HUDEP-2 (cell line): ENCODE data around the gene ATP10B.
A peak's percentile ranks its signal among the peaks of the same experiment; 100 is the strongest.
"Not testable (repeated sequence)": the region's sequence is repeated elsewhere in the genome, so short reads cannot be mapped to it uniquely, and the experiment has no call there.

Source experiments
- DNase-seq, 76 experiments: peaks; one replicate each; lab custom pipeline; 2025; ENCODE audit not compliant: unreplicated experiment in 76 of 76; lab: John Stamatoyannopoulos, UW

Gene ATP10B

GRCh38 chr5:160833806-160834205 lies 18.2 kb downstream of the ATP10B start:
- DNase-seq: no peak

GRCh38 chr5:160831801-160832200 lies 20.2 kb downstream of the ATP10B start:
- DNase-seq: no peak

DNA sequence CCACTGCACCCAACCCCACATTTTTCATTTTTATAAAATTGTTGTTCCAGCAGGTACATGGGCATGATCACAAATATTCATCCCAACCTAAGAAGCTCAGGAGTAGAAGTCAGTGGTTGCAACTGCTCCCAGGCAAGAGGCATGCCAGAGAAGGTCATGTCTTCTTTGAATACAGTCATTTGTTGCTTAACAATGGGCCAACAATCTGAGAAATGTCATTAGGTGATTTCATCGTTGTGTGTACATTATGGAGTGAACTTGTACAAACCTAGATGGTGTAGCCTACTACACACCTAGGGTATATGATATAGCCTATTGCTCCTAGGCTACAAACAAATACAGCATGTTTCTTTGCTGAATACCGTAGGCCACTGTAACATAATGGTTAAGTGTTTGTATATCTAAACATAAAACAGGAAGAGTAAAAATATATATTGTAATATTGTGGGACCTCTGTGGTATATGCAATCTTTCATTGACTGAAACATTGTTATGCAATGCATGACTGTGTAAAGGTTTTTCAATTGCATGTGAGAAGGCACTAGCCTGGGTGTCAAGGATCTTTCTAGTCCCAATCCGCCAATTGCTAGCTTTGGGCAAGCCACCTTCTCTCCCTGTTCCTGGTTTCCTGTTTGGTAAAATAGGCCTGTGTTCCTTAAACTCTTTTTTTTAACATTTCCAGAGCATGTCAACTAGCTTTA lies 27.6 kb downstream of the ATP10B start:
- DNase-seq: no peak

- DNase-seq: not testable (repeated sequence)
Measured at GRCh38 chr5:160812996-160813395, 39.0 kb downstream of the ATP10B start.

DNA sequence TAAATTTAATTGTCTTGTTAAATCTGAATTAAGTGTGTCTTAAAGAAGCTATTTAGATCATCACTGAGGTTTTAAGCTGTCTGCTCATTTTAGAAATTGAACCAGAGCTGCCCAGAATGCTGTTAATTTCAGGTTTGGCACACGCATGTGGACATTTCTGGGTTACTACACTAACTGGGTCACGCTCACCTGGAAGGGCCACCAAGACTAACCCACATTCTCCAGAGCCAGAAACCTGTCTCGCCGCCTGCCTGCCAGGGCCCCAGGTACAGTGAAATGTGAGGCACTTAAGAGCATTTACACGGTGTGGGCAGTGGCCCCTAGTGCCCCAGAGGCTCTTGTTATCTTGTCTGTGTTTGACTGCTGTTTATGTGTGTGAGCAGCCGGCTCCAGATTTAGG lies 46.6 kb downstream of the ATP10B start:
- DNase-seq: no peak

- DNase-seq: no peak
Measured at GRCh38 chr5:160802592-160802991, 49.4 kb downstream of the ATP10B start.

- no peak for DNase-seq
Measured at GRCh38 chr5:160800375-160801275, 51.4 kb downstream of the ATP10B start.

GRCh38 chr5:160799184-160799583 lies 52.8 kb downstream of the ATP10B start:
- DNase-seq: no peak

GRCh38 chr5:160797020-160797419 lies 55.0 kb downstream of the ATP10B start:
- DNase-seq: no peak

GRCh38 chr5:160793530-160793899 lies 58.5 kb downstream of the ATP10B start:
- DNase-seq: no peak

DNA sequence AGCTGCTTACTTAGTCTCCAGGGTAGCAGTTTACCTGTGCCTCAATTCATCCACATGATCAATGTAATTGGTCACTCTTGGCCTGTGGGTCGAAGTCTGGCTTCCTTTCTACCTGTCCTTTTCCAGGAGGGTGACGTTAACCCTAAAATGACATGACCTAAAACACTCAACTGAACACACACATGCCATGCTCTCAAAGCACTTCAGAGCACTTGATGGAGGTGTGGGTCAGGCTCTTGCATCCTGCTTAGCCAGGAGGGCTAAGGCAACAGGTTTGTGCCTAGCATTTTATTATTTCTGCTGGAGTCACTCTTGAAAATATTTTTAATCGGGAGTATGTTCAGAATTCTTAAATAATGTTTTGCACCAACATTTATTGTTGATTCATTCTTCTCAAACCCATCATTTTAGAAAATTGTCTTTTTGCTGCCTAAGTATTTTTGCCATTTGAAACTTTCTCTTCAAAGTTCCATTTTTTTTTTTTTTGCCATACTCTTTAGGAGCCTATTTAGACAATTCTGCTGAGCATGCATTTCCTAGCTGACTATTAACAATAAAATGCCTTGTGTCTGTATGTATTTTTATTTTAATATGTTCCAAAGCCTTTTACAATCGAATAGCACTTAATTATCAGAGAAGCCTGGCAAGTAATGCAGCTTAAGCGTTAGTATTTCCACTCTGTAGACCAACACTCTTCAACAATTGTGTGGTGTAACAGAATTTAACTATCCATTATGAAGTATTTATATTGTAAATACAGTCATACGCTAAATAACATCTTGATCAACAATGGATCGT lies 59.1 kb downstream of the ATP10B start:
- no peak for DNase-seq

DNA sequence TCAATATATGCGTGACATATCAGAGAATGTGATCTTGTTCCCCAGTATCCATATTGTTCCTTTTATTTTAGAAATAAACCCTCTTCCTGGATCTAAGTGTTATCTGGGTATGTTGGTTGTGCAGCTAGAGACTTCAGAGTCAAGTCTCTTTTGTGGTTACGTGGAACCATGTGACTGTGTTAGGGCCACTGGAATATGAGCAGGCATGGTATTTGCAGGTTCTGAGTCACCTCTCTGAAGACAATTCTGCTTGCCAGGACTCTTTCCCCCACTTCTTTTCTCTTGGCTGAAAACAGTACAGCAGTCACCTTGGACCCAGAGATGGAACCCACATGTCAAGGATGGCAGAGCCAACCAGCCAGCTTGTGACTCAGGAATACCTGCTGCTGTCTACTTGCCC lies 59.7 kb downstream of the ATP10B start:
- no peak for DNase-seq

- DNase-seq: no peak
Measured at GRCh38 chr5:160789219-160789859, 62.7 kb downstream of the ATP10B start.

DNA sequence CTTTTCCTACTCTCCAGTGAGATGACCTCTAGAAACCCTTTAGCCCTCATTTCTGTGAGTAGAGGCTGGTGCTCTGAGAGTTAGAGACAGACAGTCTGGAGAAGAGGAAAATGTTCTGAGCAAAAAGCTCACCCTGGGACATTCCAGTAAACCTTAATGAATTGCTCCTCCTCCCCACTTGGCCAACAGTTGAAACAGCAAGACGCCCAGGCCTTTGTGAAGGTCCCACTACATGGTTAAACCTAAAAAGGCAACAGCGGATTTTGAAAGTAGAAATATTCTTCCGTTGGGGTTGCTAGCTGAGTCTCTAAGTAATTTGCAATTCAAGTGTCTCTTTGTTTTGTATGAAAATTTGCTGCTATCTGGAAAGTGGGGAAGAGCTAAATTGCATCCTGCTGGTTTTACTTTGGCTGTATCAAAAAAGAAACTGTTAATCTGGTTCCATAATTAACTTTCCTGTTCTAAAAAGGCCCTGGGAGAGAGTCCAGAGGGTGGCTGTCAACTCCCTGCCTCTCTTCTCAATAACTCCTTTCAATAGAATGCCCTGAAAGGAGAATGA lies 63.8 kb downstream of the ATP10B start:
- DNase-seq: no peak

DNA sequence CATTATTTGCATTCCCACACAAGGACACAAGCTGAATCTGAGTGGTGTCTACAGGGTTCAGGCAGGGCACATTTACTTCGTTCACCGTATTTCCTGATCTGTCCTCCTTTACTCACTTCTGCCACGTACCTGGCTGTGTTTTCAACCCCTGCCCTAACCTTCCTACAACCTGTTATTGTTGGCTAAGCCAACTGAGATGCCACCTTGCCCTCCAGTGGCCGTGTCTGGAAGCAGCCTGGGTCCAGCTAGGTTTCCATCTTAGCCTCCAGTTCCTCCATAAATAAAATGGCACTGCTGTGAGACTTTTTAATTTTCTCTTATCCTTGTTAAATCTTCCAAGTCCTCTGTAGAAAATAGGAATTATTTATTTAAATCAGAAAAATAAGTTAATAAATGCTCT lies 64.8 kb downstream of the ATP10B start:
- peak in 2 of 76 experiments; percentile 1 to 6 for DNase-seq

DNA sequence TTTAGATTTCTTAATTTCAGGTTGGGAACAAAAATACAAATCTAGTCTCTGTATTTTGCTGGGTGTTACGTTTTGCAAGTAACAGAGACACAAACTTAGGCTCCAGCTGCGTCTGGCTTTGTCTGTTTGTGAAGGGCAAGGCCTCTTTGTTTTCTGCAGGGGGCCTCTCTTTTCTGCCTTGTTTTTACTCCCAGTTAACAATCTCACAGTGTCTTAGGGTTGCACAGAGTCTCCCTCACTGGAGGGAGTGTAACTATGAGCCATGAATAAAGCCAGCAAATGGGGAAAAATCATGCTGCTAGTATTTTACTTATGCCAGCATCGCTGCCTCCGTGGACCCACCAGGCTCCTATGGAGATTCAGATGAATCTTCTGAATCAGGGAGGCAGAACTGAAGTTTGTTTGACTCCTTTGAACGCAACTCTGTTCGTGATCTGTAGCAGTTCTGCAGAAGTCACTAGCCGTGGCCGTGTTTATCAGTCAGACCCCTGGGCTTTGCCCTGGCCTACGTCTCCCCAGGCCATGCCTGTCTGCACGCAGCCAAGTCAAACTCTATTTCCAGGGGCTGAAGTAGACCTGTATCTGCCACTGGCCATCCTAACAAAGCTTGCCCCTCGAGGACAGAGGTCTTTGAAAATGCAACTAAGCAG lies 77.2 kb downstream of the ATP10B start:
- DNase-seq: no peak

GRCh38 chr5:160773646-160774410 lies 78.2 kb downstream of the ATP10B start:
- DNase-seq: no peak

DNA sequence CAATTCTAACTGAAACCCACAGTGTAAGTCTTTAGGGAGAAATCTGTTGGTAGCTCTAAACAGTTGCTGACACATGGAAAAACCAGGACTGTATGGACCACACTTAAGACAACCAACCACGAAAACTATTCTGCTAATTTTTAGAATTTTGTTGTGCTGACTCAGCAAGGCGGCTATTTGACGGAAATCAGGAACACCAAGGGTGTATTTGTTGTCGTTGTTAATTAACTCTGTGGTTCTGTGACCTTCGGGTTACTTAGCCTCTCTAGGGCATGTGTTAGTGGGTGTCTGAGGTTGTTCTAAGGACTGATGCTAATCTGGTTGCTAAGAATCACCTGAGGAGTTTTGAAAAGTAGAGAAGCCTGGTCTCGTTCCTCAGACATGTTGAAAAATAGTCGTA lies 79.2 kb downstream of the ATP10B start:
- DNase-seq: no peak

- DNase-seq: no peak
Measured at GRCh38 chr5:160770718-160771117, 81.3 kb downstream of the ATP10B start.
